ENCODE data around the gene SLC35F4. TPM values are rescaled to one million over a fixed set of nuclear protein-coding genes. Genes with fewer than 3 reads are reported as not detected.

SLC35F4 gene
- total and polyA plus RNA-seq, 2 donors (not counting 1 experiment from before 2014, with no cell fraction given) = not detected

- TF ChIP-seq EZH2 (IDR thresholded peaks at IDR 0.05; ENCODE audit: borderline replicate concordance, insufficient read depth, low read depth, low read length, poor library complexity, severe bottlenecking) (no peak), CTCF (IDR thresholded peaks at IDR 0.05) (no peak)
- Mint-ChIP-seq H3K27me3 (peaks cover 34% of the 10 kb centered on the region), H3K9me3 (ENCODE audit: insufficient read depth) (no peaks in the 10 kb centered on the region), H3K4me1 (no peaks in the 10 kb centered on the region), H3K4me3 (no peak overlapping the region), H3K27ac (no peak overlapping the region)
- ATAC-seq (ENCODE audit: low read depth) = no peak
- ChIA-PET POLR2A (no interaction called here), CTCF (no interaction called here)
- no peak for DNase-seq
- Histone ChIP-seq H3K4me1 (ENCODE audit: control insufficient read depth in 2 of 2, insufficient read depth in 2 of 2, low read length in 2 of 2) (no peaks in the 10 kb centered on the region), H3K9me3 (ENCODE audit: control extremely low read depth in 1 of 3, control insufficient read depth in 2 of 3, insufficient read depth in 1 of 3, low read length in 2 of 3) (peaks cover 0 to 4% (median 0%) of the 10 kb centered on the region in 3 donors), H3K27ac (ENCODE audit: low read length in 2 of 2) (no peak overlapping the region), H3K9ac (ENCODE audit: low read length) (no peak overlapping the region), H3K79me2 (ENCODE audit: control insufficient read depth, insufficient read depth, low read length) (no peaks in the 10 kb centered on the region), H3K27me3 (replicated peaks in 1 of 4; ENCODE audit: control extremely low read depth in 1 of 4, control insufficient read depth in 3 of 4, insufficient read depth in 4 of 4, low read length in 3 of 4) (peaks cover 0 to 30% (median 11%) of the 10 kb centered on the region in 4 experiments), H3K4me2 (replicated peaks; ENCODE audit: low read depth, low read length, poor library complexity, severe bottlenecking) (no peak overlapping the region), H3K4me3 (ENCODE audit: control extremely low read depth in 1 of 5, extremely low read depth in 1 of 5, insufficient read depth in 1 of 5, low read depth in 2 of 5, low read length in 4 of 5) (no peak overlapping the region), H4K20me1 (ENCODE audit: control insufficient read depth, insufficient read depth, low read length, poor library complexity, severe bottlenecking) (no peaks in the 10 kb centered on the region), H3K36me3 (replicated peaks in 1 of 2; ENCODE audit: control extremely low read depth in 1 of 2, control insufficient read depth in 1 of 2, extremely low read depth in 1 of 2, insufficient read depth in 2 of 2, low read length in 1 of 2) (no peaks in the 10 kb centered on the region), H2AFZ (ENCODE audit: insufficient read depth, low read depth, low read length, poor library complexity, severe bottlenecking) (no peak overlapping the region)
- WGBS (ENCODE audit: insufficient coverage) = 29% methylated on average over 8 of the region's 20 CpGs
- intact Hi-C loops (cut with micrococcal nuclease) = no loop called here
These were observed 1.2 kb downstream of the SLC35F4 start for GRCh38 chr14:57864659-57865058.

GRCh38 chr14:57863471-57863870 lies 2.4 kb downstream of the SLC35F4 start:
- intact Hi-C loops (cut with micrococcal nuclease) = no loop called here
- POLR2A ChIA-PET = no interaction called here

More at GRCh38 chr14:57863471-57863870, 2.4 kb downstream of the SLC35F4 start:
- DNase-seq (no peak), ATAC-seq (ENCODE audit: low read depth) (no peak)
- Mint-ChIP-seq H3K9me3 (ENCODE audit: insufficient read depth) (no peaks in the 10 kb centered on the region), H3K4me3 (no peak overlapping the region), H3K4me1 (no peaks in the 10 kb centered on the region), H3K27ac (no peak overlapping the region), H3K27me3 (peaks cover 30% of the 10 kb centered on the region)
- Histone ChIP-seq H2AFZ (ENCODE audit: insufficient read depth, low read depth, low read length, poor library complexity, severe bottlenecking) (no peak overlapping the region), H4K20me1 (ENCODE audit: control insufficient read depth, insufficient read depth, low read length, poor library complexity, severe bottlenecking) (no peaks in the 10 kb centered on the region), H3K4me1 (ENCODE audit: control insufficient read depth in 2 of 2, insufficient read depth in 2 of 2, low read length in 2 of 2) (no peaks in the 10 kb centered on the region), H3K27ac (ENCODE audit: low read length in 2 of 2) (no peak overlapping the region), H3K27me3 (replicated peaks in 1 of 4; ENCODE audit: control extremely low read depth in 1 of 4, control insufficient read depth in 3 of 4, insufficient read depth in 4 of 4, low read length in 3 of 4) (peaks cover 0 to 28% (median 11%) of the 10 kb centered on the region in 4 experiments), H3K9me3 (ENCODE audit: control extremely low read depth in 1 of 3, control insufficient read depth in 2 of 3, insufficient read depth in 1 of 3, low read length in 2 of 3) (peaks cover 0 to 4% (median 0%) of the 10 kb centered on the region in 3 donors), H3K9ac (ENCODE audit: low read length) (no peak overlapping the region), H3K36me3 (replicated peaks in 1 of 2; ENCODE audit: control extremely low read depth in 1 of 2, control insufficient read depth in 1 of 2, extremely low read depth in 1 of 2, insufficient read depth in 2 of 2, low read length in 1 of 2) (no peaks in the 10 kb centered on the region), H3K4me3 (ENCODE audit: control extremely low read depth in 1 of 5, extremely low read depth in 1 of 5, insufficient read depth in 1 of 5, low read depth in 2 of 5, low read length in 4 of 5) (no peak overlapping the region), H3K4me2 (replicated peaks; ENCODE audit: low read depth, low read length, poor library complexity, severe bottlenecking) (no peak overlapping the region), H3K79me2 (ENCODE audit: control insufficient read depth, insufficient read depth, low read length) (no peaks in the 10 kb centered on the region)
- CTCF ChIA-PET = no interaction called here
- no peak for TF ChIP-seq CTCF (IDR thresholded peaks at IDR 0.05)
- TF ChIP-seq EZH2 (IDR thresholded peaks at IDR 0.05; ENCODE audit: borderline replicate concordance, insufficient read depth, low read depth, low read length, poor library complexity, severe bottlenecking) = no peak
- 94% methylated on average over 2 of the region's 3 CpGs for WGBS (ENCODE audit: insufficient coverage)
